Measurements from ENCODE around the gene CCDC172.

DNA sequence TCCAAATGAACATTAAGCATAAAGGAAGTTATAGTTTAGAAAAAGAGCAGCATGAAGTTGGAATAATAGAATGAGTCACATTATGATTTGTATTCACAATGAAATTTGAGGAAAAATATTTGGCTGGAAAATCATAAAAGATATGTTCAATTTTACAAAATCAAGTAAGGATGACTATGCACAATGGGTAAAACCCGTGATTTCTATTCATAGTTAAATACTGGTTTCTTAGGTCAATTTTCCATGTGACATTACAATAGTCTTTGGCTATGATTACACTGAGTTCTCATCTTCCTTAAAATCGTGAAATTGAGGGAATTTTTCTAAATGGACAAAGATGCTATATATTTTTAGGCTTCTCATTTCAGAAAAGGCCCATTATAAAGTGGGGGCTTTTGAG lies 17.4 kb upstream of the CCDC172 start:
- TF ChIP-seq POLR2A (IDR thresholded peaks at IDR 0.05) = no peak
- TF ChIP-seq, protein P1, sequence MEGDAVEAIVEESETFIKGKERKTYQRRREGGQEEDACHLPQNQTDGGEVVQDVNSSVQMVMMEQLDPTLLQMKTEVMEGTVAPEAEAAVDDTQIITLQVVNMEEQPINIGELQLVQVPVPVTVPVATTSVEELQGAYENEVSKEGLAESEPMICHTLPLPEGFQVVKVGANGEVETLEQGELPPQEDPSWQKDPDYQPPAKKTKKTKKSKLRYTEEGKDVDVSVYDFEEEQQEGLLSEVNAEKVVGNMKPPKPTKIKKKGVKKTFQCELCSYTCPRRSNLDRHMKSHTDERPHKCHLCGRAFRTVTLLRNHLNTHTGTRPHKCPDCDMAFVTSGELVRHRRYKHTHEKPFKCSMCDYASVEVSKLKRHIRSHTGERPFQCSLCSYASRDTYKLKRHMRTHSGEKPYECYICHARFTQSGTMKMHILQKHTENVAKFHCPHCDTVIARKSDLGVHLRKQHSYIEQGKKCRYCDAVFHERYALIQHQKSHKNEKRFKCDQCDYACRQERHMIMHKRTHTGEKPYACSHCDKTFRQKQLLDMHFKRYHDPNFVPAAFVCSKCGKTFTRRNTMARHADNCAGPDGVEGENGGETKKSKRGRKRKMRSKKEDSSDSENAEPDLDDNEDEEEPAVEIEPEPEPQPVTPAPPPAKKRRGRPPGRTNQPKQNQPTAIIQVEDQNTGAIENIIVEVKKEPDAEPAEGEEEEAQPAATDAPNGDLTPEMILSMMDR (IDR thresholded peaks at IDR 0.05) = no peak

Data from ovary (tissue), 3 donors.